ENCODE results near the gene FNBP1. TPM values are rescaled to one million over a fixed set of nuclear protein-coding genes. Genes with fewer than 3 reads are reported as not detected.

Gene FNBP1
- total RNA-seq, 2 experiments from 2014 or later: 215 to 228 TPM

- ChIA-PET POLR2A (interaction anchor here (0.7 to 1.7 kb wide), 2 partner anchors 9 to 27 kb away, joined by 5 to 8 read pairs; no protein-coding TSS in a partner anchor), CTCF (interaction anchor here (0.7 to 1.3 kb wide), 4 partner anchors 47 to 269 kb away, joined by 3 to 5 read pairs (median 3); no protein-coding TSS in a partner anchor)
- H3K4me3 Mint-ChIP-seq: no peak overlapping the region
- H3K27me3 Mint-ChIP-seq: no peaks in the 10 kb centered on the region
- H3K27ac Mint-ChIP-seq: no peak overlapping the region
- DNase-seq: no peak
- no peaks in the 10 kb centered on the region for H3K9me3 Mint-ChIP-seq
- intact Hi-C loops (cut with micrococcal nuclease): no loop called here
- H3K4me1 Mint-ChIP-seq (ENCODE audit: low read depth): peaks cover 24% of the 10 kb centered on the region
- H3K36me3 Mint-ChIP-seq: peaks cover 3% of the 10 kb centered on the region
Observed at GRCh38 chr9:130058887-130059286, 15.9 kb upstream of the FNBP1 start.

GRCh38 chr9:130058154-130058553 is 15.2 kb upstream of the FNBP1 start:
- Mint-ChIP-seq H3K27ac (no peak overlapping the region), H3K36me3 (peaks cover 3% of the 10 kb centered on the region), H3K9me3 (no peaks in the 10 kb centered on the region), H3K4me1 (ENCODE audit: low read depth) (peaks cover 24% of the 10 kb centered on the region), H3K27me3 (no peaks in the 10 kb centered on the region), H3K4me3 (no peak overlapping the region)
- ChIA-PET POLR2A (no interaction called here), CTCF (interaction anchor here (0.7 to 1.6 kb wide), 5 partner anchors 9 to 268 kb away, joined by 3 to 5 read pairs (median 3); no protein-coding TSS in a partner anchor)
- intact Hi-C loops (cut with micrococcal nuclease): no loop called here
- no peak for DNase-seq

DNA sequence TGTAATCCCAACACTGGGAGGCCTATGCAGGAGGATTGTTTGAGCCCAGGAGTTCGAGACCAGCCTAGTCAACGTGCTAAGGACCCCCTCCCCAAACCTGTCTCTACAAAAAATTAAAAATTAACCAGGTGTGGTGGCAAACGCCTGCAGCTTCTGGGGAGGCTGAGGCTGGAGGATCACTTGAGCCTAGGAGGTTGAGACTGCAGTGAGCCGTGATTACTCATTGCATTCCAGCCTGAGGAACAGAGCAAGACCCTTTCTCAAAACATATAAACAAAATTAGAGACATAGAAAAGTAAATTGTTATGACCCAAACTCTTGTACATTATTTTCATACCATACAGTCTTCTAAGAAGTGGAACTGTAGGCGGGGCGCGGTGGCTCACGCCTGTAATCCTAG is 11.8 kb upstream of the FNBP1 start:
- Mint-ChIP-seq H3K9me3 (no peaks in the 10 kb centered on the region), H3K27me3 (no peaks in the 10 kb centered on the region), H3K4me3 (peak overlapping the region; percentile 92), H3K36me3 (peaks cover 3% of the 10 kb centered on the region), H3K27ac (no peak overlapping the region), H3K4me1 (ENCODE audit: low read depth) (peaks cover 35% of the 10 kb centered on the region)
- intact Hi-C loops (cut with micrococcal nuclease): no loop called here
- ChIA-PET POLR2A (interaction anchor here (0.6 to 1.8 kb wide), 3 partner anchors 10 to 21 kb away, joined by 3 to 7 read pairs (median 3); no protein-coding TSS in a partner anchor), CTCF (interaction anchor here (1.3 kb wide), 1 partner anchor 169 kb away, joined by 3 read pairs; no protein-coding TSS in a partner anchor)
- DNase-seq: no peak

DNA sequence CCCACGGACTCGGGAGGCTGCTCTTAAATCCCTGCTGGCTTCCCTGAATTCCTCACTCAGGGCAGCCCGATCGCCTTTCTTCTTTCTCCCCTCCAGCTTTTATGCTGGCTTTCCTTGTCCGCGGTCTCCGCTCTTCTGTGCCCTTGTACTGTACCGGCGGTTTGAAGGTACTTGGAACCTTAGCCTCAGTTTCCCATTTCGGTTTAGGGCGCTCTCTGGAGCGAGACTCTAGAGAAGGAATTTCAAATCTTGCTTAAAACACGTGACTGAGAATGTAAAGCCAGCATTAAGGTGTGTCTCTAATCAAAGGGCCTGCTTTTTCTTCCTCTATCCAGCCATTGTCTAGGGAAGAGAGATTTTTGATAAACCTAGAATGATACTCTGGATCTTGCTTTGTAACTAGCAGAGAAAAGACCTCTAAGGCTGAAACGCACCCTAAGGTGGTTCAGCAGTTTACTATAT is 11.4 kb upstream of the FNBP1 start:
- Mint-ChIP-seq H3K4me3 (peak overlapping the region; percentile 92), H3K9me3 (no peaks in the 10 kb centered on the region), H3K4me1 (ENCODE audit: low read depth) (peaks cover 35% of the 10 kb centered on the region), H3K27ac (peak overlapping the region; percentile 90), H3K36me3 (peaks cover 3% of the 10 kb centered on the region), H3K27me3 (no peaks in the 10 kb centered on the region)
- no peak for DNase-seq
- ChIA-PET CTCF (interaction anchor here (1.1 to 1.3 kb wide), 2 partner anchors 58 to 169 kb away, joined by 3 read pairs; no protein-coding TSS in a partner anchor), POLR2A (interaction anchor here (0.6 to 2.1 kb wide), 11 partner anchors 10 to 220 kb away, joined by 3 to 14 read pairs (median 4); partner anchors contain the start of gene FNBP1)
- intact Hi-C loops (cut with micrococcal nuclease): no loop called here

DNA sequence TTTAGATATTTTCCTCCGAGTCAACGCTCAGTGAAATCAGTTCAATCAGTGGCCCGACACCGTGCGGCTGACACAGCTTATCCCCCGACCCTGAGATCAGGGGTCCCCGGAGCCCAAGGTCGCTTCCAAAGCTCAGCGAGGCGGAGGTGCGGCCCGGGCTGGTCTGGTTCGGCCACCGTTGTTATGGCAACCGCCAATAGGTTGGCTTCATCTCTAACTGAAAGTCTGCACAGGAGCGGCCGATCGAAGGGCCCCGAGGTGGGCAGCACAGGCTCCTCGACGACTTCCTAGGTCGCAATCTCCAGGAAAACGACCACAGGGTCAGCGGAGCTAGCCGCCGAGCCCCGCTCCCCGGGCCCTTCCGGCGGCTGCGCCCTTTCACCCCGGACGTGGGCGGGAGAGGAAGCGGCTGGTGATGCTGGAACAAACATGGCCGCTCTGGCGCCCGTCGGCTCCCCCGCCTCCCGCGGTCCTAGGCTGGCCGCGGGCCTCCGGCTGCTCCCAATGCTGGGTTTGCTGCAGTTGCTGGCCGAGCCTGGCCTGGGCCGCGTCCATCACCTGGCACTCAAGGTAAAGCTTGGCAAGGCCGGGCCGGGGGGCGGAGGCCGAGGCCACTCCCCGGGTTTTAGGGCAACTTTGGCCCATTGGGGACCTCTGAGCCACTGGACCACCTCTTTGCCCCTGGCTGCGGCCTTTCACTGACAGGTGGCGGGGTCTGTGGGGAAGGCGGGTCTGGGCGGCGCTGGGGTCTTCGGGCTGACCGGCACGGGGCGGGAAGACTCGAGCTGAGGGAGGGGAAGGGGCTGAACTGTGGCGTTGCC is 10.7 kb upstream of the FNBP1 start, which contains the start of gene GPR107:
TSS of gene GPR107 (plus strand) at position 403 of the 821 bp plus-strand sequence. CDS start at position 430, 27 bp downstream.
- no peaks in the 10 kb centered on the region for H3K27me3 Mint-ChIP-seq
- H3K4me1 Mint-ChIP-seq (ENCODE audit: low read depth): peaks cover 32% of the 10 kb centered on the region
- no peaks in the 10 kb centered on the region for H3K9me3 Mint-ChIP-seq
- intact Hi-C loops (cut with micrococcal nuclease): no loop called here
- DNase-seq: peak; percentile 88
- CTCF ChIA-PET: interaction anchor here (0.7 to 2.1 kb wide), 6 partner anchors 24 to 169 kb away, joined by 3 to 9 read pairs (median 4); no protein-coding TSS in a partner anchor
- peak within 1 kb of the TSS; percentile 90 for H3K27ac Mint-ChIP-seq
- H3K36me3 Mint-ChIP-seq: peaks cover 2% of the 10 kb centered on the region
- H3K4me3 Mint-ChIP-seq: peak within 1 kb of the TSS; percentile 92
- POLR2A ChIA-PET: interaction anchor here (0.6 to 2.1 kb wide), 14 partner anchors 9 to 219 kb away, joined by 3 to 14 read pairs (median 4); partner anchors contain the start of gene FNBP1

GRCh38 chr9:130053109-130053503 is 10.1 kb upstream of the FNBP1 start:
- POLR2A ChIA-PET: interaction anchor here (0.8 to 2.1 kb wide), 11 partner anchors 8 to 219 kb away, joined by 3 to 14 read pairs (median 4); partner anchors contain the start of gene FNBP1
- CTCF ChIA-PET: interaction anchor here (1.1 to 2.1 kb wide), 4 partner anchors 32 to 168 kb away, joined by 3 to 9 read pairs (median 5); no protein-coding TSS in a partner anchor
- peak overlapping the region; percentile 90 for H3K27ac Mint-ChIP-seq
- peak overlapping the region; percentile 92 for H3K4me3 Mint-ChIP-seq
- no peaks in the 10 kb centered on the region for H3K36me3 Mint-ChIP-seq
- H3K4me1 Mint-ChIP-seq (ENCODE audit: low read depth): peaks cover 30% of the 10 kb centered on the region
- intact Hi-C loops (cut with micrococcal nuclease): no loop called here
- no peaks in the 10 kb centered on the region for H3K9me3 Mint-ChIP-seq
- DNase-seq: no peak
- no peaks in the 10 kb centered on the region for H3K27me3 Mint-ChIP-seq

DNA sequence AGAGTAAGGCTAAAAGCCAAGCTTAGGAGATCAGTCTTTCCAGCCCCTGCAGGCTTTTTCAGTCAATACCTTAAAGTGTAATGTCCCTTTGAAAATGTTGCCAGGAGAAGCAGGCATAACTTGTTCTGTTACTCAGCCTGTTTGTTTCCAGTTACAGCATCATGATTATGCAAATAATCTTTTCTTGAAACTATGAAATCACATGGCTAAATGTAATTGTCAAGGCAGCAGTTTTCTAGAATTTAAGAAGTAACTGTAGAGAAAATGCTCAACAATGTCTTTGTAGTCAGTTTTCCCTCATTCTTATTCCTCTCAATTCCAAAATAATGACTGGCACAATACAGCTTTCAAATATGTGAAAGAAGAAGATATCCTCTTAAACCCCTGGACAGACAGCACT is 8.9 kb upstream of the FNBP1 start:
- POLR2A ChIA-PET: interaction anchor here (0.6 kb wide), 2 partner anchors 100 to 680 kb away, joined by 3 read pairs; no protein-coding TSS in a partner anchor
- H3K27me3 Mint-ChIP-seq: no peaks in the 10 kb centered on the region
- H3K4me3 Mint-ChIP-seq: peak overlapping the region; percentile 65
- H3K36me3 Mint-ChIP-seq: no peaks in the 10 kb centered on the region
- peaks cover 28% of the 10 kb centered on the region for H3K4me1 Mint-ChIP-seq (ENCODE audit: low read depth)
- no peak for DNase-seq
- peak overlapping the region; percentile 74 for H3K27ac Mint-ChIP-seq
- CTCF ChIA-PET: interaction anchor here (0.6 to 2.1 kb wide), 3 partner anchors 23 to 167 kb away, joined by 3 to 9 read pairs (median 4); no protein-coding TSS in a partner anchor
- intact Hi-C loops (cut with micrococcal nuclease): no loop called here
- H3K9me3 Mint-ChIP-seq: no peaks in the 10 kb centered on the region

DNA sequence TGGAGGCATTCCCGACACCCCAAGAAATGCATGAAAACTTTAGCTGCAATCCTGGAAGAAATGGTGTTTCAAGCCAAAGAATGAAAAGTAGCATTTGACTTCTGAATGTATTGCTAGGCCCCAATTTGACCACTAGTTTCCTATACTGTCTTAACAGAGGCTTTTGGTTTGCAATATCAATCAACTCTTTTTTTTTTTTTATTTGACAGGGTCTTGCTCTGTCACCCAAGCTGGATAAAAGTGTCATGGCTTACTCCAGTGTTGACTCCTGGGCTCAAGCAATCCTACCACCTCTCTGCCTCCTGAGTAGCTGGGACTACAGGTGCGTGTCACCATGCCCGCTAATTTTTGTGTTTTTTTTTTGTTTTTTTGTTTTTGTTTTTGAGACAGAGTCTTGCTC is 7.5 kb upstream of the FNBP1 start:
- H3K27ac Mint-ChIP-seq: no peak overlapping the region
- H3K9me3 Mint-ChIP-seq: no peaks in the 10 kb centered on the region
- H3K4me3 Mint-ChIP-seq: no peak overlapping the region
- H3K36me3 Mint-ChIP-seq: no peaks in the 10 kb centered on the region
- H3K27me3 Mint-ChIP-seq: no peaks in the 10 kb centered on the region
- POLR2A ChIA-PET: interaction anchor here (2.7 kb wide), 1 partner anchor 11 kb away, joined by 12 read pairs; no protein-coding TSS in a partner anchor
- CTCF ChIA-PET: interaction anchor here (0.6 to 1.0 kb wide), 2 partner anchors 22 to 33 kb away, joined by 3 read pairs; no protein-coding TSS in a partner anchor
- no peak for DNase-seq
- H3K4me1 Mint-ChIP-seq (ENCODE audit: low read depth): peaks cover 31% of the 10 kb centered on the region
- intact Hi-C loops (cut with micrococcal nuclease): no loop called here

GRCh38 chr9:130049431-130050210 is 6.6 kb upstream of the FNBP1 start:
- Mint-ChIP-seq H3K27ac (no peak overlapping the region), H3K4me1 (ENCODE audit: low read depth) (peaks cover 34% of the 10 kb centered on the region), H3K4me3 (no peak overlapping the region), H3K9me3 (no peaks in the 10 kb centered on the region), H3K27me3 (no peaks in the 10 kb centered on the region), H3K36me3 (no peaks in the 10 kb centered on the region)
- intact Hi-C loops (cut with micrococcal nuclease): no loop called here
- POLR2A ChIA-PET: interaction anchor here (2.7 kb wide), 1 partner anchor 10 kb away, joined by 12 read pairs; no protein-coding TSS in a partner anchor
- CTCF ChIA-PET: interaction anchor here (0.6 to 1.0 kb wide), 2 partner anchors 21 to 32 kb away, joined by 3 read pairs; no protein-coding TSS in a partner anchor
- no peak for DNase-seq

DNA sequence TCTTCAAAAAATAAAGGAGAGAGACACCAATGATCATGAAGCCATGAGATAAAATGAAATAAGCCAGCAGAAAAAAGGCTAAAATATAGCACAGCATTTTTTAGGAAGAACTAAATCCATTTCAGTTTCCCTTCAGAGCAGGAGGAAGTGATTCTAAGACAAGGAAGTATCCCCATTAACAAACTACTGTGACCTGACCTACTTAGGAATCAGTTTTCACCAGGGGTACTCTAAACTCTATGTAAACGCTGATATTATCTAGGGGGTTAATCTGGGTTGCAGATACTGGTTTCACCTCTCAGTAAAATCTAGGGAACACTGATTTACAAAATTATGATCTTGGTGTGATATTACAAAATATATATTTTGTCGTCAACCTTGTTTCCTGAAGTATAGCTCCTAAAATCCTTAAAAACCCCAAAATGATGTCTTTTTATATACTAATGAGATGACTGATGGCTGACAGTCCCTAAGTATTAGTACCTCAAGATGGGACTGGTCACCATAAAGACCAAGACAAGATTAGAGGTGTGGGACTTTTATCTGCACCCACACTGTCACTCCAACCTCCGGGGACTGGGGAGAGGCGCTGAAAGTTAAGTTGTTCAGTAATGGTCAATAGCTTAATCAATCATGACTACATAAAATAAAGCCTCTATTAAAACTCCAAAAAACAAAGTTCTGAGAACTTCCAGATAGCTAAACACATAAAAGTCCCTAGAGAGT is 2.9 kb upstream of the FNBP1 start:
- intact Hi-C loops (cut with micrococcal nuclease): no loop called here
- DNase-seq: no peak
- Mint-ChIP-seq H3K4me3 (no peak overlapping the region), H3K36me3 (peaks cover 14% of the 10 kb centered on the region), H3K27me3 (no peaks in the 10 kb centered on the region), H3K4me1 (ENCODE audit: low read depth) (peaks cover 33% of the 10 kb centered on the region), H3K27ac (peak overlapping the region; percentile 53), H3K9me3 (no peaks in the 10 kb centered on the region)
- CTCF ChIA-PET: no interaction called here
- POLR2A ChIA-PET: interaction anchor here (1.2 kb wide), 1 partner anchor 11 kb away, joined by 5 read pairs; no protein-coding TSS in a partner anchor
